Duodenal mucosa (tissue), 2 donors: ENCODE measurements around the gene CNOT6.
"Not testable (repeated sequence)": the region's sequence is repeated elsewhere in the genome, so short reads cannot be mapped to it uniquely, and the experiment has no call there.

Source experiments
- H3K27ac ChIP-seq: one replicate; pipeline ENCODE4 v1.7.0; 2013; ENCODE audit warnings: low read depth, low read length
- H3K27me3 ChIP-seq, 2 donors: one replicate each; pipeline ENCODE4 v1.7.0; 2013; ENCODE audit warnings: low read length in 2 of 2, control low read depth in 1 of 2; ENCODE audit not compliant: insufficient read depth in 2 of 2, control insufficient read depth in 1 of 2
- H3K36me3 ChIP-seq, 2 donors: one replicate each; pipeline ENCODE4 v1.7.0; 2013; ENCODE audit warnings: low read length in 2 of 2, control low read depth in 1 of 2; ENCODE audit not compliant: insufficient read depth in 2 of 2, control insufficient read depth in 1 of 2
- H3K4me1 ChIP-seq, 2 donors: one replicate each; pipeline ENCODE4 v1.7.0; 2013; ENCODE audit warnings: low read length in 2 of 2, control low read depth in 1 of 2; ENCODE audit not compliant: insufficient read depth in 2 of 2, control insufficient read depth in 1 of 2
- H3K4me3 ChIP-seq, 2 donors: one replicate each; pipeline ENCODE4 v1.7.0; 2013; ENCODE audit warnings: low read length in 2 of 2, low read depth in 1 of 2
- H3K9ac ChIP-seq, 2 donors: one replicate each; pipeline ENCODE4 v1.7.0; 2013; ENCODE audit warnings: low read length in 2 of 2, low read depth in 1 of 2
- H3K9me3 ChIP-seq, 2 donors: one replicate each; pipeline ENCODE4 v1.7.0; 2013; ENCODE audit warnings: low read length in 2 of 2, control low read depth in 1 of 2; ENCODE audit not compliant: control insufficient read depth in 1 of 2

CNOT6 gene

GRCh38 chr5:180527659-180528058 is 33.5 kb downstream of the CNOT6 start:
- no peak overlapping the region for H3K9ac ChIP-seq
- no peaks in the 10 kb centered on the region for H3K9me3 ChIP-seq
- no peaks in the 10 kb centered on the region for H3K27me3 ChIP-seq
- H3K36me3 ChIP-seq = peaks cover 0 to 23% of the 10 kb centered on the region in 2 donors
- peaks cover 0 to 13% of the 10 kb centered on the region in 2 donors for H3K4me1 ChIP-seq
- H3K27ac ChIP-seq = no peak overlapping the region
- H3K4me3 ChIP-seq = no peak overlapping the region

GRCh38 chr5:180531036-180531585 is 36.9 kb downstream of the CNOT6 start:
- not testable (repeated sequence) for H3K4me1 ChIP-seq, H3K4me3 ChIP-seq, H3K27me3 ChIP-seq, H3K9ac ChIP-seq, H3K27ac ChIP-seq, H3K9me3 ChIP-seq
- H3K36me3 ChIP-seq = peaks cover 0 to 40% of the 10 kb centered on the region in 2 donors

GRCh38 chr5:180532268-180532667 is 38.1 kb downstream of the CNOT6 start:
- Histone ChIP-seq H3K36me3 (peaks cover 0 to 44% of the 10 kb centered on the region in 2 donors), H3K9me3 (no peaks in the 10 kb centered on the region), H3K9ac (no peak overlapping the region), H3K4me3 (no peak overlapping the region), H3K4me1 (no peaks in the 10 kb centered on the region), H3K27me3 (no peaks in the 10 kb centered on the region), H3K27ac (no peak overlapping the region)

GRCh38 chr5:180533845-180534244 is 39.7 kb downstream of the CNOT6 start:
- Histone ChIP-seq H3K4me1 (no peaks in the 10 kb centered on the region), H3K9ac (no peak overlapping the region), H3K27ac (no peak overlapping the region), H3K27me3 (no peaks in the 10 kb centered on the region), H3K4me3 (no peak overlapping the region), H3K9me3 (no peaks in the 10 kb centered on the region), H3K36me3 (peaks cover 0 to 40% of the 10 kb centered on the region in 2 donors)

GRCh38 chr5:180535573-180535972 is 41.4 kb downstream of the CNOT6 start:
- Histone ChIP-seq H3K9me3 (no peaks in the 10 kb centered on the region), H3K9ac (no peak overlapping the region), H3K27me3 (no peaks in the 10 kb centered on the region), H3K27ac (no peak overlapping the region), H3K4me3 (no peak overlapping the region), H3K4me1 (no peaks in the 10 kb centered on the region), H3K36me3 (peaks cover 0 to 31% of the 10 kb centered on the region in 2 donors)

- Histone ChIP-seq H3K27me3 (no peaks in the 10 kb centered on the region), H3K4me1 (no peaks in the 10 kb centered on the region), H3K9ac (no peak overlapping the region), H3K27ac (no peak overlapping the region), H3K36me3 (peaks cover 0 to 10% of the 10 kb centered on the region in 2 donors), H3K4me3 (no peak overlapping the region), H3K9me3 (no peaks in the 10 kb centered on the region)
Measured at GRCh38 chr5:180540050-180540694, 46.0 kb downstream of the CNOT6 start.

- Histone ChIP-seq H3K4me3 (no peak overlapping the region), H3K9me3 (no peaks in the 10 kb centered on the region)
Measured at GRCh38 chr5:180541710-180542109, 47.5 kb downstream of the CNOT6 start.

GRCh38 chr5:180545248-180545647 is 51.1 kb downstream of the CNOT6 start:
- H3K9me3 ChIP-seq = no peaks in the 10 kb centered on the region
- no peak overlapping the region for H3K9ac ChIP-seq
- no peak overlapping the region for H3K4me3 ChIP-seq

More at GRCh38 chr5:180541710-180542109, 47.5 kb downstream of the CNOT6 start:
- peaks cover 0 to 8% of the 10 kb centered on the region in 2 donors for H3K36me3 ChIP-seq
- no peaks in the 10 kb centered on the region for H3K4me1 ChIP-seq
- H3K27me3 ChIP-seq = no peaks in the 10 kb centered on the region
- no peak overlapping the region for H3K27ac ChIP-seq
- H3K9ac ChIP-seq = no peak overlapping the region

GRCh38 chr5:180548563-180548962 is 54.4 kb downstream of the CNOT6 start:
- peaks cover 0 to 11% of the 10 kb centered on the region in 2 donors for H3K36me3 ChIP-seq
- no peak overlapping the region for H3K4me3 ChIP-seq
- H3K4me1 ChIP-seq = peaks cover 10 to 15% of the 10 kb centered on the region in 2 donors
- H3K27ac ChIP-seq = no peak overlapping the region
- no peak overlapping the region for H3K9ac ChIP-seq
- no peaks in the 10 kb centered on the region for H3K27me3 ChIP-seq
- H3K9me3 ChIP-seq = no peaks in the 10 kb centered on the region

More at GRCh38 chr5:180545248-180545647, 51.1 kb downstream of the CNOT6 start:
- no peak overlapping the region for H3K27ac ChIP-seq
- H3K4me1 ChIP-seq = peaks cover 10 to 15% of the 10 kb centered on the region in 2 donors
- peaks cover 0 to 4% of the 10 kb centered on the region in 2 donors for H3K36me3 ChIP-seq
- H3K27me3 ChIP-seq = no peaks in the 10 kb centered on the region

- H3K27me3 ChIP-seq = no peaks in the 10 kb centered on the region
Measured at GRCh38 chr5:180553530-180553929, 59.4 kb downstream of the CNOT6 start.

More at GRCh38 chr5:180553530-180553929, 59.4 kb downstream of the CNOT6 start:
- Histone ChIP-seq H3K36me3 (peaks cover 5 to 32% of the 10 kb centered on the region in 2 donors), H3K4me3 (no peak overlapping the region), H3K9me3 (no peaks in the 10 kb centered on the region), H3K4me1 (peaks cover under 1 to 9% of the 10 kb centered on the region in 2 donors), H3K9ac (no peak overlapping the region), H3K27ac (no peak overlapping the region)
